WERI-Rb-1 (cell line): Measurements from ENCODE around the gene TOR2A.

ENCODE experiments used
- DNase-seq: peaks from one replicate; pipeline ENCODE4 v3.0.0-alpha.2; 2020
- H3K27ac ChIP-seq: fragments of 250-450 bp; sonication (Bioruptor Pico); 2 replicates; pipeline ENCODE4 v1.5.1; 2020; ENCODE audit warnings: mild to moderate bottlenecking, moderate library complexity
- H3K27me3 ChIP-seq: fragments of 250-450 bp; sonication (Bioruptor Pico); 2 replicates; pipeline ENCODE4 v1.5.1; 2021; ENCODE audit warnings: mild to moderate bottlenecking, low read depth, moderate library complexity; ENCODE audit not compliant: insufficient read depth, severe bottlenecking
- H3K36me3 ChIP-seq: fragments of 250-450 bp; sonication (Bioruptor Pico); 2 replicates; pipeline ENCODE4 v1.5.1; 2020; ENCODE audit warnings: mild to moderate bottlenecking, moderate library complexity
- H3K4me3 ChIP-seq: 2 replicates; pipeline ENCODE4 v1.5.1; 2011; ENCODE audit warnings: low read depth, mild to moderate bottlenecking, control low read depth, low read length
- H3K9me3 ChIP-seq: fragments of 250-450 bp; sonication (Bioruptor Pico); 2 replicates; pipeline ENCODE4 v1.5.1; 2021; ENCODE audit warnings: mild to moderate bottlenecking, moderate library complexity; ENCODE audit not compliant: severe bottlenecking
- CTCF ChIP-seq: IDR thresholded peaks from 2 replicates; pipeline ENCODE4 v1.5.1; 2011; ENCODE audit warnings: low read depth, mild to moderate bottlenecking, control low read depth, inconsistent platforms, low read length

The TOR2A gene

GRCh38 chr9:127779136-127779981, 44.3 kb upstream of the TOR2A start:
- Histone ChIP-seq H3K36me3 (no peaks in the 10 kb centered on the region), H3K27me3 (no peaks in the 10 kb centered on the region), H3K27ac (no peak overlapping the region), H3K9me3 (no peaks in the 10 kb centered on the region), H3K4me3 (no peak overlapping the region)
- DNase-seq, result no peak
- TF ChIP-seq CTCF, result no peak

- Histone ChIP-seq H3K36me3 (no peaks in the 10 kb centered on the region), H3K9me3 (no peaks in the 10 kb centered on the region), H3K4me3 (no peak within 1 kb of the TSS), H3K27me3 (no peaks in the 10 kb centered on the region), H3K27ac (peak within 1 kb of the TSS; percentile 6; the same call in 1 of the 2 replicates)
- DNase-seq, result no peak
- no peak for TF ChIP-seq CTCF
These were observed 43.4 kb upstream of the TOR2A start, which contains the start of gene SH2D3C for GRCh38 chr9:127778280-127779135. Gene SH2D3C, minus strand, starts transcription at chr9:127778666. Its CDS starts 39 bp downstream, at chr9:127778627.

GRCh38 chr9:127777368-127777980, 42.4 kb upstream of the TOR2A start:
- H3K36me3 ChIP-seq, result no peaks in the 10 kb centered on the region
- H3K27me3 ChIP-seq, result no peaks in the 10 kb centered on the region
- H3K9me3 ChIP-seq, result no peaks in the 10 kb centered on the region
- H3K4me3 ChIP-seq, result no peak overlapping the region
- no peak overlapping the region for H3K27ac ChIP-seq
- DNase-seq, result no peak
- no peak for TF ChIP-seq CTCF

- no peaks in the 10 kb centered on the region for H3K9me3 ChIP-seq
- no peak for TF ChIP-seq CTCF
- H3K36me3 ChIP-seq, result no peaks in the 10 kb centered on the region
- H3K27ac ChIP-seq, result no peak overlapping the region
- no peak for DNase-seq
- H3K4me3 ChIP-seq, result no peak overlapping the region
- H3K27me3 ChIP-seq, result no peaks in the 10 kb centered on the region
These were observed 41.8 kb upstream of the TOR2A start for GRCh38 chr9:127776924-127777289.

- no peak overlapping the region for H3K27ac ChIP-seq
These were observed 41.3 kb upstream of the TOR2A start for GRCh38 chr9:127776195-127776923.

More at GRCh38 chr9:127776195-127776923, 41.3 kb upstream of the TOR2A start:
- no peaks in the 10 kb centered on the region for H3K9me3 ChIP-seq
- no peaks in the 10 kb centered on the region for H3K27me3 ChIP-seq
- H3K36me3 ChIP-seq, result no peaks in the 10 kb centered on the region
- DNase-seq, result peak; percentile 55
- TF ChIP-seq CTCF, result no peak
- H3K4me3 ChIP-seq, result no peak overlapping the region
